VCaP (cell line): ENCODE results near the gene MEOX2.

Source experiments
- H3K27ac ChIP-seq: fragments of 450-650 bp; 2 replicates; pipeline ENCODE4 v1.5.1; 2017
- TF ChIP-seq, protein P1 (sequence below): fragments of 450-650 bp; conservative IDR thresholded peaks from 2 replicates; pipeline ENCODE4 v1.5.1; 2017; ENCODE audit warnings: mild to moderate bottlenecking, moderate library complexity

The MEOX2 gene

DNA sequence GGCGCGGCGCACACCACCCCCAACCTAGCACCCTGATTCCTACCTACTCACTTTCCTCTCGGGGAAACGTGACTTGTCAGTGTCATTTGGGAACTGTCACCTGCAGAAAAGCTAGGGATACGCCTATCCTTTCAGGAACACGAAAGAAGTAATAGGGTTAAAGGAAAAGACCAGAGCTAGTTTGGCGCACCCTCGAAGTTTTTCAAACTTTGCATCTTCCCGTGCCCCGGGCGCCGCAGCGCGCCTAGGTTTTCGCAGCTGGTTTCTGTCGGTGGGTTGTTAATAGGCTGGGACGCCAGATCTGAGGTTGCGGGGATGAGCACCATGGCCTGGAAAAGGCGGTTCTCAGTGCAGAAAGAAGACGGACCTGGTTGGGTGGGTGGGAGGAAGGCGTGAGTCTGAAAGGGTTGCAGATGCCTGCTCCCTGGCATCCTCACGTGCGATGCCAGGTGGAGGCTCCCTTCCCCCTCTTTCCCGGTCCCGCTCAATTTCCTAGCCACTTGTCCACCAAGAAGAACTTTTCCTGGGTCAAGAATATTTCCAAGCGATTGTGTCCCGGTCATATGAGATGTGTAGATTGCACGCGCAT lies 568 bp upstream of the MEOX2 start:
- no peak overlapping the region for H3K27ac ChIP-seq

DNA sequence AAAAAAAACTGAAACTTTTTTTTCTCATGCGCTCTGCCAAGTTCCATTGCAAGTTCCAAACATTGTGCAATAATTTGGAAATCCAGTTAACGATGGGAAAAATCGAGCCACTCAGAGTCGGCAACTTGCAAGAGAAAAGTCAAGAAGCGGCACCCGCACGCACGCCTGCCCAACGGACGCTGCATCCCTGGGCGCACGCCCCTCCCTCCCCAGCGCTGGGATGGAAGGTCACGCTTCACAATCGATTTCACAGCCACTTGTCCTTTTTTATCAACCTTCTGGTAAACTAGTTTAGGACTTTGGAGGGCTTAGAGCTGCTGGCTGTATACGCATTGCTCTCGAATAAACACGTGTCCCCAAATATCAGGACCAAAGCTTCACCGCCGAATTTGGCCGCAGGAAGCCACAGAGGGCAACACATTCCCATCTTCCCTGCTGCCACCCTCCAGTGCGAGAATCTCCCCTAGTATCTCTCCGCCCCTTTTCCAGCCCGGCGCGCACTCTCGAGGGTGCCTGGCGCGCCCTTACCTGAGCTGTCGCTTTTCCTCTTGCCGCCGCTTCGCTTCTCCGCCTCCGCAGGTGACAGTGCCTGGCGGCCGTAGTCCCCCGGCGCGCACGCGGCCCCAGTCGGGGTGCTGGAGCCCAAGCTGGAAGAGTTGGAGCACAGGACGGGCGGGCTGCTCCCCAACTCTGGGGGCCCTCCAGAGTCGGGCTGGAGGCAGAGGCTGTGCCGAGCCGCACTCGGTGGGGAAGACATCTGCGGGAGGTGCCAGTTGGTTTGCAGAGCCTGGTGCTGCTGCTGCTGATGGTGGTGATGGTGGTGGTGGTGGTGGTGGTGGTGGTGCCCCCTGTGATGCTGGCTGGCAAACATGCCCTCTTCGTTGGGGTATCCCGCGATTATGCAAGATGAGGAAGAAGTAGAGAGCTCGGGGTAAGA lies 857 bp downstream of the MEOX2 start:
- TF ChIP-seq, protein P1, sequence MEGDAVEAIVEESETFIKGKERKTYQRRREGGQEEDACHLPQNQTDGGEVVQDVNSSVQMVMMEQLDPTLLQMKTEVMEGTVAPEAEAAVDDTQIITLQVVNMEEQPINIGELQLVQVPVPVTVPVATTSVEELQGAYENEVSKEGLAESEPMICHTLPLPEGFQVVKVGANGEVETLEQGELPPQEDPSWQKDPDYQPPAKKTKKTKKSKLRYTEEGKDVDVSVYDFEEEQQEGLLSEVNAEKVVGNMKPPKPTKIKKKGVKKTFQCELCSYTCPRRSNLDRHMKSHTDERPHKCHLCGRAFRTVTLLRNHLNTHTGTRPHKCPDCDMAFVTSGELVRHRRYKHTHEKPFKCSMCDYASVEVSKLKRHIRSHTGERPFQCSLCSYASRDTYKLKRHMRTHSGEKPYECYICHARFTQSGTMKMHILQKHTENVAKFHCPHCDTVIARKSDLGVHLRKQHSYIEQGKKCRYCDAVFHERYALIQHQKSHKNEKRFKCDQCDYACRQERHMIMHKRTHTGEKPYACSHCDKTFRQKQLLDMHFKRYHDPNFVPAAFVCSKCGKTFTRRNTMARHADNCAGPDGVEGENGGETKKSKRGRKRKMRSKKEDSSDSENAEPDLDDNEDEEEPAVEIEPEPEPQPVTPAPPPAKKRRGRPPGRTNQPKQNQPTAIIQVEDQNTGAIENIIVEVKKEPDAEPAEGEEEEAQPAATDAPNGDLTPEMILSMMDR = no peak
- no peak overlapping the region for H3K27ac ChIP-seq

More for the DNA sequence above, 568 bp upstream of the MEOX2 start:
- TF ChIP-seq, protein P1 = no peak

DNA sequence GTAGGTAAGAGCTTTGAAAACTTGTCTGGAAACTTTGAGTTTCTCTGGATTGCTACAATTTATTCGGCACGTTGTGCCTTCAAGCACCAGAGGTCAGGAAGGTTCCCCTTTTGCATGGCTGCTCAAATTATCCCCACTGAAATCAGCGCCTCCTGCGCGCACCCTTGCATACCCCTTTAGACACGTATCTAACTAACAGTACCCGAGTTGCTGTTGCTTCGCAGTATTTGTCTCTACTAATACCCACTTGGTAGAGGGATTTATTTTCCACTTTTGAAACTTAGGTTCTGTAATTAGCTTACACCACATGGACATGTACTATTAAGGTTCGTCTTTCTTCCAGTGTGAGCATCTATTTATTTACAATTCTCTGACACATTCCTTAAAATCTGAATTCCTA lies 1.6 kb downstream of the MEOX2 start:
- TF ChIP-seq, protein P1 = no peak
- H3K27ac ChIP-seq = no peak overlapping the region

DNA sequence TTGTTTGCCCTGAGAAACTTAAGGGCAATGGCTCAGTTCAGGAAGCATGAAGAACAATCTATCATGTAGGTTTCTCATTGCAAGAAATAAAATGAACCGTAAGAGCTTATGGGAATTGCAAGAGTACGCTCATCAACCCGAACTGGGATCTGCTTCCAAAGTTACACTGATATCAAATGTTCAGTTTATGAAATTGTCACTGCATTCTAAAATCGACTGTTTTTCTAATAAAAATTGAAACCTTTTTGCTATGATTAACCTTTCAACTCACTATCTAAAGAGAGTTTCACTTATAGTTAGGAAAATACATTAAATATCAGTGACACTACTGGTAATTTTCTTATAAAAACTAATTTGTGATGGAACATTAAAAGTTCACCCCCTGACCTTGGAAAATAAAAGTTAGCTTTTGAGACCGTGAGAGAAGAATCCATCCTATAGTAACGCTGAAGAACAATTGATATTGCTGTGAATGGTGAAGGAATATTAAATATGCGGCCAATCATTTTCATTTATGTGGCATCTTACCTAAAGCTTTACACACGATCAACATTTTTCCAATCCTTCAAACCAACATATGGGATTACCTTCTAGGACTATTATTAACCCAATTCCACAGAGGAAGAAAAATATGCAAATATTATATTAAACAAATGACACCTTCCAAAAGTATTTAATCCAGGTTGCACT lies 2.2 kb downstream of the MEOX2 start:
- TF ChIP-seq, protein P1 = no peak
- H3K27ac ChIP-seq = no peak overlapping the region

DNA sequence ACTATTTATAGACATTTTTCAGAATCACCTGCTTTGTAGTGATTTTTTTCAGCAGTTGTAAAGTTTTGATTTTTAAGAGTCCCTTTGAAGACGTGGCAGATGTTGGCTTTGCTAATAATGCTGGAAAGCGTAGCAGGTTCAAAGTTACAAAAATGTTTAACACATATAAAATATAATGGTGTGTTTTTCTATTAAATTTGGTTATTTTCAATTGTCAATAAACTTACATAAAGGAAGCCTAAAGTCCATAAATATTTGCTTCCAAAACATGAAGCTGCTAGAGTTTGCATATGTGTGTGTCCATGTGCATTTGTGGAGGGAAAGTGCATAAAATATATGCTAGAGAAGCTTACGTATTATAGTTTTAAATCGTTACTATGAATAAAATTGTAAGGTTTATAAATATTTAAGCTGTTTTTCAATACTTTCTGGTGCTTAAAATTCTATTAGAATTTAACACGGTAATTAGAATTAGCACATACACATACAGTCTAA lies 3.7 kb downstream of the MEOX2 start:
- TF ChIP-seq, protein P1 = no peak
- no peak overlapping the region for H3K27ac ChIP-seq

DNA sequence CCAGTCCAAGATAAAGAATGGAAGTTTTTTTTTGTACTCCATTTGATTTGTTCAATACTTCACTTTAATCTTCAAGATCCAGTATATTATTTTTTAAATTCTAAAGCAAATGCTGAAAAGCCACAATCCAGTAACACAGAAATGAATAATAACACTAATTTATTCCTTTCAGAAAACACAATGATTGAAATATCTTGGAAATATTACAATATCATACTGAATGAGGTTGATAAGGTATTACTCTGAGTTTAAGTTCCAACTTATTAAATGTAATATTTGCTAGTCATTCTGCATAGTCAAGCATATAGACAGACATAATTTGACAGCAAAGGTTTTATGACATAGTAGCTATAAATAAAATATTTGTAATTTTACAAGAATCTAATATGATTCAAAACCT lies 4.4 kb downstream of the MEOX2 start:
- no peak overlapping the region for H3K27ac ChIP-seq
- TF ChIP-seq, protein P1 = no peak

DNA sequence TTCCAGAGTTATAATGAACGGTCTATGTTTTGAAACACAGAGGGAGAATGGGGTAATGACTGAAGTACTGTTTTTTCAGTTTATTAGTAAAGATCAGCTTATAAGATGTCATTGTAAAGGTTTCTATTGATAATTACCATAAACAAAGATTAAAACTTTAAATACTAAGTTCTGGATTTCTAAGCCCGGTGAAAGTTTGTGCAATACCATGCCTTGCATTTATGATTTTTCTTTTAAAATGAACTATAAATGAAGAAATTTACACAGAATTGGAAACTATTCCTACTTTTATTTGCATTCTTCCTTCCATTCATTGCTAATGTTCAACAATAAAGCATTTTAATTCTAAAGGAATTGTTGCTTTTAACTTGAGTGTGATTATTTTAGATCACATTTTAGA lies 4.9 kb downstream of the MEOX2 start:
- no peak overlapping the region for H3K27ac ChIP-seq
- TF ChIP-seq, protein P1 = no peak
